Measurements from ENCODE around the gene HOXB8. TPM values are rescaled to one million over a fixed set of nuclear protein-coding genes. Genes with fewer than 3 reads are reported as not detected.

Gene HOXB8
- total RNA-seq, 1 experiment from 2014 or later, result 0.70 TPM

DNA sequence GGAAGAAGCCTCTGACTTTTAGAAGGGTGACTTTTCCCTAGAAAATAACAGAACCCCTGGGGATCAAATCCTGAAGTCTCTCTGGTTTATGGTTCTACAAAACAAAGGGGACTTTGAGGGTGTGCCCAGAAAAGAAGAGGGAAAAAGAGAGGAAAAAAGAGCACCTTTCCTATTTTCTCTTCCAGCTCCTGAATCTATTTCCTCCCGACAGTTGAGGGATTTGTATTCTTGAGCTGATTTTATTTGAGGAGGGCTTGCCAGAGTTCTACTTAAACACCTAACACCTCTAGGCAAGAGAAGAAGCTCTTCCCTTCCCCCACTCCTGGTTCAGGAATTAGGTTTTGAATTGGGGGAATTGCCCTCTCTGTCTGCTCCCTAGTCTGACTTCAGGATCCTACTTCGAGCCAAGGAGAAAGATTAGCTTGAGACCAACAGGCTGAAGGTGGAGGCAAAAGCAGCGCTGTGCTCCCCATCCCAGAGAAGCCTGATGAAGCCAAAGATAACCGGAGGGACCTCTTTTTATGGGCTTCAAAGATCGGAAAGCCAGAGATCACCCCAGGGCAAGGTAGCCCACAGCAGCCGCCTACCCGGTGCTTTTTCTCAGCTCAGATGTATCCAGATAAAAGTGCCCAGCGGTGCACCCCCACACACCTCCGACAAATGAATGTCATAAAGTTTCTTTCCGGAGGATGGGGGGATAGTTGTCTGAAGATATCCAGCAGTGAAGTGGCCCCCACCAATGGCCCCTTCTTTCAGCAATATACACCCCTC, 25.8 kb downstream of the HOXB8 start:
- no peak overlapping the region for H3K27ac ChIP-seq
- no TSS peak for BruUV-seq (replicated peaks)
- H3K27me3 ChIP-seq (ENCODE audit: insufficient read depth, low read depth), result no peaks in the 10 kb centered on the region
- H3F3A ChIP-seq (ENCODE audit: insufficient read depth, low read depth), result peaks cover 13% of the 10 kb centered on the region; the same call in 1 of the 2 replicates
- DNase-seq, result no peak
- no peaks in the 10 kb centered on the region for H4K20me1 ChIP-seq (ENCODE audit: insufficient read depth)
- H3K4me3 ChIP-seq, result no peak overlapping the region
- H3K36me3 ChIP-seq (ENCODE audit: low read depth), result no peaks in the 10 kb centered on the region; the same call in none of the 2 replicates
- CTCF ChIA-PET, result interaction anchor here (0.7 kb wide), 1 partner anchor 471 kb away, joined by 4 read pairs; no protein-coding TSS in a partner anchor
- H3K79me2 ChIP-seq (ENCODE audit: low read depth), result 0 out of 2 replicates have a peak, but pooled peaks cover 3% of the 10 kb centered on the region
- intact Hi-C loops (cut with micrococcal nuclease; ENCODE audit: unreplicated experiment), result no loop called here
- TF ChIP-seq, protein P1, sequence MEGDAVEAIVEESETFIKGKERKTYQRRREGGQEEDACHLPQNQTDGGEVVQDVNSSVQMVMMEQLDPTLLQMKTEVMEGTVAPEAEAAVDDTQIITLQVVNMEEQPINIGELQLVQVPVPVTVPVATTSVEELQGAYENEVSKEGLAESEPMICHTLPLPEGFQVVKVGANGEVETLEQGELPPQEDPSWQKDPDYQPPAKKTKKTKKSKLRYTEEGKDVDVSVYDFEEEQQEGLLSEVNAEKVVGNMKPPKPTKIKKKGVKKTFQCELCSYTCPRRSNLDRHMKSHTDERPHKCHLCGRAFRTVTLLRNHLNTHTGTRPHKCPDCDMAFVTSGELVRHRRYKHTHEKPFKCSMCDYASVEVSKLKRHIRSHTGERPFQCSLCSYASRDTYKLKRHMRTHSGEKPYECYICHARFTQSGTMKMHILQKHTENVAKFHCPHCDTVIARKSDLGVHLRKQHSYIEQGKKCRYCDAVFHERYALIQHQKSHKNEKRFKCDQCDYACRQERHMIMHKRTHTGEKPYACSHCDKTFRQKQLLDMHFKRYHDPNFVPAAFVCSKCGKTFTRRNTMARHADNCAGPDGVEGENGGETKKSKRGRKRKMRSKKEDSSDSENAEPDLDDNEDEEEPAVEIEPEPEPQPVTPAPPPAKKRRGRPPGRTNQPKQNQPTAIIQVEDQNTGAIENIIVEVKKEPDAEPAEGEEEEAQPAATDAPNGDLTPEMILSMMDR (conservative IDR thresholded peaks at IDR 0.05), result no peak
- TF ChIP-seq EZH2 (IDR thresholded peaks at IDR 0.05; ENCODE audit: low read depth), result no peak
- H3K9me2 ChIP-seq (ENCODE audit: insufficient read depth), result no peaks in the 10 kb centered on the region
- no peak overlapping the region for H2AFZ ChIP-seq
- POLR2A ChIA-PET (ENCODE audit: unreplicated experiment), result no interaction called here
- peaks cover 12% of the 10 kb centered on the region for H3K4me1 ChIP-seq (replicated peaks; ENCODE audit: insufficient read depth)
- no peak overlapping the region for H3K4me2 ChIP-seq
- no peaks in the 10 kb centered on the region for H3K9me3 ChIP-seq (ENCODE audit: insufficient read depth, low read depth)

DNA sequence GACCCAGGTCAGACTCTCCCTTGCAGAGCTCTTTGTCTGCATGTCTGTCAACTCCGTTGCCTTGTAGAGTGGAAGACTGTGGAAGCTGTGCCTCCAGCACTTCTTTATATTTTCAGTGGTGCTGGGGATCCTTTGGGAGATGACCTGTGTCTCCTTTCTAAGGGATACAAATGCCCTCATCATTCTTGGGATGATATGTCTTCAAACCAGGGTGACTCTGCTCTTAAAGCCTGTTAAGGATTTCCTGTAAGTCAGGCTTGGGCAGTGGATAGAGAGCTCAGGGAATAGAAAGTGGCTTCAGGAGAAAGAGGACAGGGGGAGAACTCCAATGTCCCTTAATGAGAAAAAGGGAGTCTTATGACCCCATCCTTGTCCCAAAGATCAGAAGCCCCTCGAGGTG, 26.6 kb downstream of the HOXB8 start:
- H3K27me3 ChIP-seq (ENCODE audit: insufficient read depth, low read depth), result no peaks in the 10 kb centered on the region
- no peak overlapping the region for H3K27ac ChIP-seq
- ChIA-PET POLR2A (ENCODE audit: unreplicated experiment) (no interaction called here), CTCF (no interaction called here)
- H3F3A ChIP-seq (ENCODE audit: insufficient read depth, low read depth), result peaks cover 13% of the 10 kb centered on the region; the same call in 1 of the 2 replicates
- H3K4me2 ChIP-seq, result no peak overlapping the region
- no peaks in the 10 kb centered on the region for H4K20me1 ChIP-seq (ENCODE audit: insufficient read depth)
- DNase-seq, result no peak
- no peaks in the 10 kb centered on the region; the same call in none of the 2 replicates for H3K36me3 ChIP-seq (ENCODE audit: low read depth)
- no TSS peak for BruUV-seq (replicated peaks)
- 0 out of 2 replicates have a peak, but pooled peaks cover 5% of the 10 kb centered on the region for H3K79me2 ChIP-seq (ENCODE audit: low read depth)
- peaks cover 12% of the 10 kb centered on the region for H3K4me1 ChIP-seq (replicated peaks; ENCODE audit: insufficient read depth)
- H3K9me3 ChIP-seq (ENCODE audit: insufficient read depth, low read depth), result no peaks in the 10 kb centered on the region
- intact Hi-C loops (cut with micrococcal nuclease; ENCODE audit: unreplicated experiment), result no loop called here
- no peaks in the 10 kb centered on the region for H3K9me2 ChIP-seq (ENCODE audit: insufficient read depth)
- no peak overlapping the region for H3K4me3 ChIP-seq
- no peak overlapping the region for H2AFZ ChIP-seq
- TF ChIP-seq EZH2 (IDR thresholded peaks at IDR 0.05; ENCODE audit: low read depth), result no peak
- TF ChIP-seq, protein P1 (conservative IDR thresholded peaks at IDR 0.05), result no peak

- CTCF ChIA-PET, result no interaction called here
- Histone ChIP-seq H4K20me1 (ENCODE audit: insufficient read depth) (no peaks in the 10 kb centered on the region), H3K27me3 (ENCODE audit: insufficient read depth, low read depth) (no peaks in the 10 kb centered on the region), H3K79me2 (ENCODE audit: low read depth) (0 out of 2 replicates have a peak, but pooled peaks cover 5% of the 10 kb centered on the region), H3K9me3 (ENCODE audit: insufficient read depth, low read depth) (no peaks in the 10 kb centered on the region), H3K27ac (0 out of 2 replicates have a peak overlapping the region, but pooled peaks have one; percentile 23), H3K9me2 (ENCODE audit: insufficient read depth) (no peaks in the 10 kb centered on the region), H3K4me2 (no peak overlapping the region; the same call in 1 of the 2 replicates), H2AFZ (no peak overlapping the region), H3K4me3 (no peak overlapping the region), H3K4me1 (replicated peaks; ENCODE audit: insufficient read depth) (peaks cover 12% of the 10 kb centered on the region), H3F3A (ENCODE audit: insufficient read depth, low read depth) (peaks cover 13% of the 10 kb centered on the region; the same call in 1 of the 2 replicates), H3K36me3 (ENCODE audit: low read depth) (no peaks in the 10 kb centered on the region; the same call in 1 of the 2 replicates)
- BruUV-seq (replicated peaks), result no TSS peak
- POLR2A ChIA-PET (ENCODE audit: unreplicated experiment), result no interaction called here
- no peak for DNase-seq
- intact Hi-C loops (cut with micrococcal nuclease; ENCODE audit: unreplicated experiment), result no loop called here
- no peak for TF ChIP-seq EZH2 (IDR thresholded peaks at IDR 0.05; ENCODE audit: low read depth)
- TF ChIP-seq, protein P1 (conservative IDR thresholded peaks at IDR 0.05), result no peak
These were observed 27.0 kb downstream of the HOXB8 start for GRCh38 chr17:48588074-48588415.
